ENCODE data around the gene GNL2. TPM values are rescaled to one million over a fixed set of nuclear protein-coding genes. Genes with fewer than 3 reads are reported as not detected.
"Not testable (repeated sequence)": the region's sequence is repeated elsewhere in the genome, so short reads cannot be mapped to it uniquely, and the experiment has no call there.

The GNL2 gene
- total RNA-seq, 2 experiments from 2014 or later, result 50.6 to 52.8 TPM

DNA sequence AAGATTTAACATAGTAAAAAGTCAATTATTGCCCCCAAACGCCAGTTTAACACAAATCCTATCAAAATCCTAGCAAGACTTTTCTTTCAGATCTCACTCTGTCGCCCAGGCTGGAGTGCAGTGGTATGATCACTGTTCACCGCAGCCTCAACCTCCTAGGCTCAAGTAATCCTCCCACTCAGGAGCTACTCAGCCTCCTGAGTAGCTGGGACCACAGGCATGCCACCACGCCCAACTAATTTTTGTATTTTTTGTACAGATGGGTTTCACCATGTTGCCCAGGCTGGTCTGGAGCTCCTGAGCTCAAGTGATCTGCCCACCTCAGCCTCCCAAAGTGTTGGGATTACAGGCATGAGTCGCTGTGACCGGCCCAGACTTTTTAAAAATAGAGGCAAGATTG, 46.4 kb downstream of the GNL2 start:
- POLR2A ChIA-PET, result interaction anchor here (0.9 to 2.0 kb wide), 5 partner anchors 35 to 141 kb away, joined by 3 to 6 read pairs (median 3); partner anchors contain the start of genes GNL2 and MEAF6

DNA sequence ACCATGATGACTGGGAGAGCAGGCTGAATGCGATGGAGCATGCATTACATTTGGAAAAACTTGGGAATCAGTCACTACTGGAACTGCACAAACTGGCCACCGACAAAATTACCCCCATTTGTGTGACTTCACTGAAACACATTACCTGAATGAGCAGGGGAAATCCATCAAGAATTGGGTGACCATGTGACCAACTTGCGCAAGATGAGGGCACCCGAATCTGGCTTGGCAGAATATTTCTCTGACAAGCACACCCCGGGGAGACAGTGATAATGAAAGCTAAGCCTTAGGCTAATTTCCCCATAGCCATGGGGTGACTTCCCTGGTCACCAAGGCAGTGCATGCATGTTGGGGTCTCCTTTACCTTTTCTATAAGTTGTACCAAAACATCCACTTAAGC, 50.7 kb downstream of the GNL2 start:
- H3K4me1 Mint-ChIP-seq, result peaks cover 10% of the 10 kb centered on the region
- DNase-seq, result no peak
- H3K9me3 Mint-ChIP-seq, result no peaks in the 10 kb centered on the region
- H3K27me3 Mint-ChIP-seq, result no peaks in the 10 kb centered on the region
- H3K27ac Mint-ChIP-seq, result no peak overlapping the region
- CTCF ChIA-PET, result interaction anchor here (1.4 kb wide), 1 partner anchor 30 kb away, joined by 3 read pairs; the partner anchor contains the start of gene MEAF6
- peaks cover 55% of the 10 kb centered on the region for H3K36me3 Mint-ChIP-seq (ENCODE audit: low read depth)
- POLR2A ChIA-PET, result no interaction called here
- H3K4me3 Mint-ChIP-seq, result no peak overlapping the region

More for the DNA sequence above, 46.4 kb downstream of the GNL2 start:
- H3K4me3 Mint-ChIP-seq, result no peak overlapping the region
- H3K36me3 Mint-ChIP-seq (ENCODE audit: low read depth), result peaks cover 68% of the 10 kb centered on the region
- no peaks in the 10 kb centered on the region for H3K27me3 Mint-ChIP-seq
- H3K9me3 Mint-ChIP-seq, result no peaks in the 10 kb centered on the region
- CTCF ChIA-PET, result interaction anchor here (0.7 kb wide), 2 partner anchors 63 to 95 kb away, joined by 3 to 4 read pairs; no protein-coding TSS in a partner anchor
- peaks cover 42% of the 10 kb centered on the region for H3K4me1 Mint-ChIP-seq
- no peak for DNase-seq
- H3K27ac Mint-ChIP-seq, result no peak overlapping the region

DNA sequence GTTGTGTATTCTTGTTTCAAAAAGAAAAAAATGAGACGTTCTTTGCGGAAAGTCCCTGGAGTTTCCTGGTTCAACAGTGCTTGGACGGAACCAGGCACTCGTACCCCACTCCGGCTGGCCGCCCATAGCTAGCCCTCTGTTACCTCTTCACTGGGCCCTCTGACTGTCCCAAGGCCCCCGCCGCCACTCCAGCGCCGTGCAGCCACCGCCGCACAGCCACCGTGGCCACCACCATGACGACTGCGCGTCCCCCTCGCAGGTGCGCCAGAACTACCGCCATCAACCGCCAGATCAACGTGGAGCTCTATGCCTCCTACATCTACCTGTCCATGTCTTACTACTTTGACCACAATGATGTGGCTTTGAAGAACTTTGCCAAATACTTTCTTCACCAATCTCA, 51.2 kb downstream of the GNL2 start:
- ChIA-PET CTCF (interaction anchor here (1.4 kb wide), 1 partner anchor 30 kb away, joined by 3 read pairs; the partner anchor contains the start of gene MEAF6), POLR2A (no interaction called here)
- Mint-ChIP-seq H3K27me3 (no peaks in the 10 kb centered on the region), H3K36me3 (ENCODE audit: low read depth) (peaks cover 53% of the 10 kb centered on the region), H3K4me1 (peaks cover 5% of the 10 kb centered on the region), H3K4me3 (no peak overlapping the region), H3K9me3 (no peaks in the 10 kb centered on the region), H3K27ac (no peak overlapping the region)
- DNase-seq, result no peak

- H3K4me1 Mint-ChIP-seq, result peaks cover 16% of the 10 kb centered on the region
- no peak overlapping the region for H3K27ac Mint-ChIP-seq
- no peaks in the 10 kb centered on the region for H3K27me3 Mint-ChIP-seq
- DNase-seq, result no peak
- CTCF ChIA-PET, result interaction anchor here (1.2 kb wide), 1 partner anchor 63 kb away, joined by 3 read pairs; no protein-coding TSS in a partner anchor
- POLR2A ChIA-PET, result no interaction called here
- H3K9me3 Mint-ChIP-seq, result no peaks in the 10 kb centered on the region
- peaks cover 62% of the 10 kb centered on the region for H3K36me3 Mint-ChIP-seq (ENCODE audit: low read depth)
- H3K4me3 Mint-ChIP-seq, result no peak overlapping the region
Measured at GRCh38 chr1:37540036-37540785, 55.5 kb downstream of the GNL2 start.

DNA sequence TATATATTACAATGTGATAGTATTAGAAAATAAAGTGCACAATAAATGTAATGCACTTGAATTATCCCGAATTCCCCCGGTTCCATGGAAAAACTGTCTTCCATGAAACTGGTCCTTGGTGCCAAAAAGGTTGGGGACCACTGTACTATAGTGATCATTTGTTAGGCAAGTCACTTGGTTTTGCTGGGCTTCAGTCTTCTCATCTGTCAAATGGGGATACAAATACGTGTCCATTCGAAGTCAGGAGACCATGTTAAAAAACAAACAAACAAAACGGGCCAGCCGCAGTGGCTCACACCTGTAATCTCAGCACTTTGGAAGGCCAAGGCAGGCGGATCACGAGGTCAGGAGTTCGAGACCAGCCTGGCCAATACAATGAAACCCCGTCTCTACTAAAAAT, 56.6 kb downstream of the GNL2 start:
- not testable (repeated sequence) for H3K4me3 Mint-ChIP-seq, H3K27ac Mint-ChIP-seq, DNase-seq, H3K27me3 Mint-ChIP-seq, H3K9me3 Mint-ChIP-seq
- H3K36me3 Mint-ChIP-seq (ENCODE audit: low read depth), result peaks cover 59% of the 10 kb centered on the region
- H3K4me1 Mint-ChIP-seq, result peaks cover 18% of the 10 kb centered on the region
- ChIA-PET POLR2A (interaction anchor here (1.2 kb wide), 1 partner anchor 25 kb away, joined by 4 read pairs; the partner anchor contains the start of gene MEAF6), CTCF (interaction anchor here (1.2 kb wide), 1 partner anchor 64 kb away, joined by 3 read pairs; no protein-coding TSS in a partner anchor)

DNA sequence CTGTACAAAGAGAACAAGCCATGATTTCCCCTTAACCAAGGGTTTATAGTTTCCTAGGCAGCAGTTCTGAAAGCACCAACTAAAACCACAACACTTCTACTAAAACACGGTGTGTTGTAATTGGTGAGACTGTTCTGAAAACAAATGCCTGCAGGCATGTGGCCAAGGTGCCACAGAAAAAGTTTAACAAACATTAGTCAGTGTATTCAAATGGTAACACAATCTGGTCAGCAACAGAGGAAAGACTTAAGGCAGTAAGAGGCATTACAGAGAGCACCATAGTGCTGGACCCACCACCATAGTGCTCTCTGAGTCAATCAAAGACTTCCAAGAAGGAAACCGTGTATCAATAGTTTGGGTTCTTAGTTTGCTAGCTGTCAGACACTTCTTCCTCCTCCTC, 58.4 kb downstream of the GNL2 start:
- CTCF ChIA-PET, result no interaction called here
- no peak for DNase-seq
- peaks cover 55% of the 10 kb centered on the region for H3K36me3 Mint-ChIP-seq (ENCODE audit: low read depth)

DNA sequence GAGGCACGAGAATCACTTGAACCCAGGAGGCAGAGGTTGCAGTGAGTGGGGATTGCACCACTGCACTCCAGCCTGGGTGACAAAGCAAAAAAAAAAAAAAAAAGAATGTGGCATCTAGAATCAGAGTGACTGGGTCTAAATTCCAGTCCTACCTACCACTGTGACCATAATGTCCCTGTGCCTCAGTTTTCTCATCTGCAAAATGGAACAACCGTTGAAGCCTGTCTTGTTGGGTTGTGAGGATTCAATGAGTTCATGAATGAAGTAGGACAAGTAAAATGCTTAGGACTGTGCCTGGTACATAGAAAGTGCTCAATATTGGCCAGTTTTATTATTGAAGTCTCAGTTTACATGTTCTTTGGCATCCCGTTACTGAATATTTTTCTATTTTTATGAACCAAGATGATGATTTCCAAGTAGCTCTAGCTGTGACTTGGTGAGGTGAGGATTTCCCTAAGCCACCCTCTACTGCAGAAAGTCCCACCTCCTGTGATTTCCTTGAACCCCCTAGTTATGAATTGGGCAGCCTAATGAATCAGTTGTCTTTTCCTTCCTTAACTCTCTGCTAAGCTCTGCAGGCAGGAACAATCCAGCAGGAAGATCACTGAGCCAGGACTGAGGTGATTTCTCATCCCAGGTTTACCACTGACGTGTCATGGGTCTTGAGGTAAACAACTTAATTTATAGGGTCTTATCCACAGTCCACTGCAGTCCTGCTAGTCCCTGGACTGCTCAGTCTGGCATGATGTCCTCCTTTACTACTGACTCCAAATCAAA, 62.2 kb downstream of the GNL2 start:
- POLR2A ChIA-PET, result interaction anchor here (2.0 kb wide), 1 partner anchor 19 kb away, joined by 4 read pairs; the partner anchor contains the start of gene MEAF6
- no peaks in the 10 kb centered on the region for H3K9me3 Mint-ChIP-seq
- H3K27ac Mint-ChIP-seq, result no peak overlapping the region
- H3K36me3 Mint-ChIP-seq (ENCODE audit: low read depth), result peaks cover 33% of the 10 kb centered on the region
- no peak for DNase-seq
- CTCF ChIA-PET, result interaction anchor here (0.6 kb wide), 1 partner anchor 9 kb away, joined by 7 read pairs; no protein-coding TSS in a partner anchor
- peaks cover 18% of the 10 kb centered on the region for H3K4me1 Mint-ChIP-seq
- no peaks in the 10 kb centered on the region for H3K27me3 Mint-ChIP-seq
- H3K4me3 Mint-ChIP-seq, result no peak overlapping the region

More for the DNA sequence above, 58.4 kb downstream of the GNL2 start:
- H3K4me3 Mint-ChIP-seq, result no peak overlapping the region
- H3K9me3 Mint-ChIP-seq, result no peaks in the 10 kb centered on the region
- peak overlapping the region; percentile 4 for H3K27ac Mint-ChIP-seq
- POLR2A ChIA-PET, result no interaction called here
- H3K4me1 Mint-ChIP-seq, result peaks cover 18% of the 10 kb centered on the region
- no peaks in the 10 kb centered on the region for H3K27me3 Mint-ChIP-seq

DNA sequence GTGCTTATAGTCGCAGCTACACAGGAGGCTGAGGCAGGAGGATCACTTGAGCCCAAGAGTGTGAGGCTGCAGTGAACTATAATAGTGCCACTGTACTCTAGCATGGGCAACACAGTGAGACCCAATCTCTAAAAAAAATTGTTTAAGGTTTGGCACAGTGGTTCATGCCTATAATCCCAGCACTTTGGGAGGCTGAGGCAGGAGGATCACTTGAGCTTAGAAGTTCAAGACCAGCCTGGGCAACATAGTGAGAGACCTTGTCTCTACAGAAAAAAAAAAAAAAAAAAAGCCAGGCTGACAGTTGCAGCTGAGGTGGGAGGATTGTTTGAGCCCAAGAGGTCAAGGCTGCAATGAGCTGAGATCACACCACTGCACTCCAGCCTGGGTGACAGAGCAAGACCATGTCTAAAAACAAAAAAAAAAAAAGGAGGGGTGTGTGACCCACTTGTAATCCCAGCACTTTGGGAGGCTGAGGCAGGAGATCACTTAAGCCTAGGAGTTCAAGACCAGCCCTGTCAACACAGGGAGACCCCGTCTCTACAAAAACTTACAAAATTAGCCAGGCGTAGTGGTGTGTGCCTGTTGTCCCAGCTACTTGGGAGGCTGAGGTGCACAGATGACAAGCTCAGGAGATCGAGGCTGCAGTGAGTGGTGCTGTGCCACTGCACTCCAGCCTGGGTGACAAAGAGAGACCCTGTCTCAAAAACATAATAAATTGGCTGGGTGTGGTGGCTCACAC, 63.1 kb downstream of the GNL2 start:
- H3K27ac Mint-ChIP-seq, POLR2A ChIA-PET, H3K9me3 Mint-ChIP-seq, DNase-seq, H3K27me3 Mint-ChIP-seq, H3K4me3 Mint-ChIP-seq, CTCF ChIA-PET: not testable (repeated sequence)
- Mint-ChIP-seq H3K36me3 (ENCODE audit: low read depth) (peaks cover 24% of the 10 kb centered on the region), H3K4me1 (peaks cover 14% of the 10 kb centered on the region)

DNA sequence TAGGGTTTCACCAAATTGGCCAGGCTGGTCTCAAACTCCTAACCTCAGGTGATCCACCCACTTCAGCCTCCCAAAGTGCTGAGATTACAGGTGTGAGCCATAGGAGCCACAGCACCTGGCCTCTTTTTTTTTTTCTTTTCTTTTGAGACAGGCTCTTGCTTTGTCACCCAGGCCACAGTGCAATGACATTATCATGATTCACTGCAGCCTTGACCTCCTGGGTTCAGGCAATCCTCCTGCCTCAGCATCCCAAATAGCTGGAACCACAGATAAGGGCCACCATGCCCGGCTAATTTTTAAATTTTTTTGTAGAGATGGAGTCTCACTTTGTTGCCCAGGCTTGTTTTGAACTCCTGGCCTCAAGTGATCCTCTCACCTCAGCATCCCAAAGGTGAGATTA, 65.8 kb downstream of the GNL2 start:
- DNase-seq; H3K27me3 Mint-ChIP-seq; H3K4me1 Mint-ChIP-seq; H3K27ac Mint-ChIP-seq; H3K36me3 Mint-ChIP-seq (ENCODE audit: low read depth); CTCF ChIA-PET; H3K4me3 Mint-ChIP-seq; H3K9me3 Mint-ChIP-seq: not testable (repeated sequence)
- POLR2A ChIA-PET, result interaction anchor here (1.1 kb wide), 1 partner anchor 15 kb away, joined by 3 read pairs; the partner anchor contains the start of gene MEAF6

DNA sequence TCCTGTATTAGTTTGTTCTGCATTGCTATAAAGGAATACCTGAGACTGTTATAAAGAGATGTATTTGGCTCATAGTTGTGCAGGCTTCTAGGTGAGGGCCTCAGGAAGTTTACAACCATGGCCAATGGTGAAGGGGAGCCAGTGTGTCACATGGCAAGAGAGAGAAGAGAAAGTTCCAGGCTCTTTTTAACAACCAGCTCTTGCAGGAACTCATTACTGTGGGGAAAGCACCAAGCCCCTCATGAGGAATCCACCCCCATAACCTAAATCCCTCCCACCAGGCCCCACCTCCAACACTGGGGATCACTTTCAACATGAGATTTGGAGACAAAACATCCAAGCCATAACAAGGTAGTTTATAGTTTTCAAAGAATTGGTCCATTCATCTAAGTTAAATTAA, 76.1 kb downstream of the GNL2 start:
- peaks cover 23% of the 10 kb centered on the region for H3K4me1 Mint-ChIP-seq
- no peaks in the 10 kb centered on the region for H3K27me3 Mint-ChIP-seq
- no peak for DNase-seq
- peaks cover 7% of the 10 kb centered on the region for H3K9me3 Mint-ChIP-seq
- ChIA-PET CTCF (no interaction called here), POLR2A (interaction anchor here (0.8 to 1.2 kb wide), 4 partner anchors 32 to 76 kb away, joined by 3 to 4 read pairs (median 3); partner anchors contain the start of genes GNL2 and SNIP1)
- peak overlapping the region; percentile 79 for H3K27ac Mint-ChIP-seq
- peaks cover 4% of the 10 kb centered on the region for H3K36me3 Mint-ChIP-seq (ENCODE audit: low read depth)
- H3K4me3 Mint-ChIP-seq, result peak overlapping the region; percentile 74

DNA sequence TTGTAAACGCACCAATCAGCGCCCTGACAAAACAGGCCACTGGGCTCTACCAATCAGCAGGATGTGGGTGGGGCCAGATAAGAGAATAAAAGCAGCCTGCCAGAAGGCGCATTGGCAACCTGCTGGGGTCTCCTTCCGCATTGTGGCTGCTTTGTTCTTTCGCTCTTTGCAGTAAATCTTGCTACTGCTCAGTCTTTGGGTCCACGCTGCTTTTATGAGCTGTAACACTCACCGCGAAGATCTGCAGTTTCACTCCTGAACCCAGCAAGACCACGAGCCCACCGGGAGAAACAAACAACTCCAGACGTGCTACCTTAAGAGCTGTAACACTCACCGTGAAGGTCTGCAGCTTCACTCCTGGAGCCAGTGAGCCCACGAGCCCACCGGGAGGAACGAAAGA, 76.8 kb downstream of the GNL2 start:
- Mint-ChIP-seq H3K27ac (peak overlapping the region; percentile 79), H3K4me3 (peak overlapping the region; percentile 74), H3K4me1 (peaks cover 24% of the 10 kb centered on the region)
- DNase-seq, result peak; percentile 48
- CTCF ChIA-PET; H3K9me3 Mint-ChIP-seq; H3K27me3 Mint-ChIP-seq; H3K36me3 Mint-ChIP-seq (ENCODE audit: low read depth): not testable (repeated sequence)
- POLR2A ChIA-PET, result interaction anchor here (0.8 to 1.2 kb wide), 4 partner anchors 32 to 77 kb away, joined by 3 to 4 read pairs (median 3); partner anchors contain the start of genes GNL2 and SNIP1

- H3K27ac Mint-ChIP-seq; DNase-seq; H3K27me3 Mint-ChIP-seq; CTCF ChIA-PET; H3K9me3 Mint-ChIP-seq; H3K36me3 Mint-ChIP-seq (ENCODE audit: low read depth); H3K4me3 Mint-ChIP-seq: not testable (repeated sequence)
- peaks cover 29% of the 10 kb centered on the region for H3K4me1 Mint-ChIP-seq
- POLR2A ChIA-PET, result interaction anchor here (1.1 to 1.2 kb wide), 3 partner anchors 31 to 77 kb away, joined by 3 to 4 read pairs (median 3); partner anchors contain the start of genes GNL2 and SNIP1
Measured at GRCh38 chr1:37518241-37518640, 77.5 kb downstream of the GNL2 start.

Data from activated CD4-positive, alpha-beta memory T cell treated with anti-CD3 and anti-CD28 coated beads, Interleukin-2, amount 10 ng/mL, durations not matched to agents 7 days and 5 days (primary cell).